AG10803 (cell line): ENCODE data around the gene BAAT.

ENCODE experiments used
- DNase-seq: peaks from one replicate; pipeline ENCODE4 v3.0.0; 2010; ENCODE audit warnings: low read depth
- H3K4me3 ChIP-seq: 2 replicates; pipeline ENCODE4 v1.5.1; 2011; ENCODE audit warnings: mild to moderate bottlenecking, low read length, control low read depth
- TF ChIP-seq, protein P1 (sequence below): conservative IDR thresholded peaks from 2 replicates; pipeline ENCODE4 v1.5.1; 2011; ENCODE audit warnings: mild to moderate bottlenecking, low read length, control low read depth, inconsistent platforms

BAAT gene

GRCh38 chr9:101326501-101326900 is 58.3 kb downstream of the BAAT start:
- TF ChIP-seq, protein P1, sequence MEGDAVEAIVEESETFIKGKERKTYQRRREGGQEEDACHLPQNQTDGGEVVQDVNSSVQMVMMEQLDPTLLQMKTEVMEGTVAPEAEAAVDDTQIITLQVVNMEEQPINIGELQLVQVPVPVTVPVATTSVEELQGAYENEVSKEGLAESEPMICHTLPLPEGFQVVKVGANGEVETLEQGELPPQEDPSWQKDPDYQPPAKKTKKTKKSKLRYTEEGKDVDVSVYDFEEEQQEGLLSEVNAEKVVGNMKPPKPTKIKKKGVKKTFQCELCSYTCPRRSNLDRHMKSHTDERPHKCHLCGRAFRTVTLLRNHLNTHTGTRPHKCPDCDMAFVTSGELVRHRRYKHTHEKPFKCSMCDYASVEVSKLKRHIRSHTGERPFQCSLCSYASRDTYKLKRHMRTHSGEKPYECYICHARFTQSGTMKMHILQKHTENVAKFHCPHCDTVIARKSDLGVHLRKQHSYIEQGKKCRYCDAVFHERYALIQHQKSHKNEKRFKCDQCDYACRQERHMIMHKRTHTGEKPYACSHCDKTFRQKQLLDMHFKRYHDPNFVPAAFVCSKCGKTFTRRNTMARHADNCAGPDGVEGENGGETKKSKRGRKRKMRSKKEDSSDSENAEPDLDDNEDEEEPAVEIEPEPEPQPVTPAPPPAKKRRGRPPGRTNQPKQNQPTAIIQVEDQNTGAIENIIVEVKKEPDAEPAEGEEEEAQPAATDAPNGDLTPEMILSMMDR: no peak
- no peak overlapping the region for H3K4me3 ChIP-seq
- DNase-seq: no peak

- no peak overlapping the region for H3K4me3 ChIP-seq
- TF ChIP-seq, protein P1: no peak
- no peak for DNase-seq
Observed at GRCh38 chr9:101326035-101326434, 58.8 kb downstream of the BAAT start.

GRCh38 chr9:101325053-101325452 is 59.8 kb downstream of the BAAT start:
- H3K4me3 ChIP-seq: no peak overlapping the region
- no peak for DNase-seq
- TF ChIP-seq, protein P1: no peak

- TF ChIP-seq, protein P1: no peak
- no peak for DNase-seq
Observed at GRCh38 chr9:101324245-101324804, 60.5 kb downstream of the BAAT start.

GRCh38 chr9:101323129-101323528 is 61.7 kb downstream of the BAAT start:
- TF ChIP-seq, protein P1: no peak
- DNase-seq: no peak
- H3K4me3 ChIP-seq: no peak overlapping the region

More at GRCh38 chr9:101324245-101324804, 60.5 kb downstream of the BAAT start:
- no peak overlapping the region for H3K4me3 ChIP-seq

- no peak overlapping the region for H3K4me3 ChIP-seq
- no peak for DNase-seq
- TF ChIP-seq, protein P1: no peak
Observed at GRCh38 chr9:101317735-101318134, 67.1 kb downstream of the BAAT start.

DNA sequence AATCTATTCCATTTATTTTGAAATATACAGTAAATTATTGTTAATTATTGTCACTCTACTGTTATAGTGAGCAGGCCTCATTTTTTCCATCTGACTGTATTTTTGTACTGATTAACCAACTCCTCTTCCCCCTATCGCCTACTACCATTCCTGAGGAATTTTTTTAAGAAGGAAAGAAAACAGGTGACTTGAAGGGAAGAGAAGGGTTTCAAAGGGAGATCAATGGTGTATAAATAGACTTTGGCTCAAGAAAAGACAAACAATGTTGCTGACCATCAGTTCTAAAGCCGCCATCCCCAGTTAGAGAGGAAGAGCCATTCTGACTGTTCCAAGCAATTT is 69.7 kb downstream of the BAAT start:
- TF ChIP-seq, protein P1: no peak
- no peak for DNase-seq
- H3K4me3 ChIP-seq: no peak overlapping the region
